Left colon (tissue), 2 donors: Measurements from ENCODE around the gene C17orf50. TPM values are rescaled to one million over a fixed set of nuclear protein-coding genes. Genes with fewer than 3 reads are reported as not detected.

Experiments
- ATAC-seq: fragments of 200-7000 bp; cut with Tn5 transposase; one replicate; pipeline ENCODE4 v1.9.1; 2020; ENCODE audit warnings: mild to moderate bottlenecking, moderate library complexity
- DNase-seq, 2 donors: peaks; one replicate each; pipeline ENCODE4 v3.0.0-alpha.2; 2020
- intact Hi-C, 2 donors: fragments of 100-400 bp; cut with DNase I in 1 of 2; cut with micrococcal nuclease in 1 of 2; formaldehyde crosslinking; loops; one replicate each; pipeline versions ENCODE4 v1.11.2 to v1.14.0; 2022; cut with DNase I, micrococcal nuclease
- total RNA-seq, 2 donors: library from RNA; stranded (reverse); fragmentation: NEBNext Ultra II Directional; extraction: Animal tissue kit (Norgen Biotek cat#: 25700); gene quantifications; one replicate each; pipeline ENCODE4 v1.2.1, GENCODE V29; 2021
- donor health status: DM: no; HTN: no; CAD: no.
- donor health status: DM: yes; HTN: yes; CAD: no.

C17orf50 gene
- total RNA-seq, 2 donors from 2014 or later = not detected

GRCh38 chr17:35731917-35732805, 28.5 kb upstream of the C17orf50 start:
- DNase-seq = no peak
- ATAC-seq = no peak
- intact Hi-C loops = no loop called here

GRCh38 chr17:35732806-35733136, 27.9 kb upstream of the C17orf50 start:
- intact Hi-C loops = no loop called here

GRCh38 chr17:35733366-35733765, 27.3 kb upstream of the C17orf50 start:
- DNase-seq (no peak), ATAC-seq (no peak)
- intact Hi-C loops = no loop called here

More at GRCh38 chr17:35732806-35733136, 27.9 kb upstream of the C17orf50 start:
- ATAC-seq (no peak), DNase-seq (no peak)

GRCh38 chr17:35734396-35734795, 26.3 kb upstream of the C17orf50 start:
- ATAC-seq (no peak), DNase-seq (no peak)
- intact Hi-C loops = no loop called here

GRCh38 chr17:35735036-35735805, 25.5 kb upstream of the C17orf50 start:
- ATAC-seq (no peak), DNase-seq (no peak)
- intact Hi-C loops = no loop called here

GRCh38 chr17:35736236-35736635, 24.5 kb upstream of the C17orf50 start:
- no peak for DNase-seq
- intact Hi-C loops = no loop called here
- no peak for ATAC-seq

GRCh38 chr17:35738519-35739133, 22.1 kb upstream of the C17orf50 start:
- intact Hi-C loops = no loop called here
- ATAC-seq (no peak), DNase-seq (no peak)

- DNase-seq (no peak), ATAC-seq (no peak)
- intact Hi-C loops = loop anchor here in 1 of 2 donors (10.0 kb wide), 2 partner anchors 125 to 425 kb away; no protein-coding TSS in a partner anchor
Observed at GRCh38 chr17:35740216-35740615, 20.5 kb upstream of the C17orf50 start.

- ATAC-seq (peak; percentile 23), DNase-seq (no peak)
- intact Hi-C loops = loop anchor here in 1 of 2 donors (10.0 kb wide), 2 partner anchors 126 to 426 kb away; no protein-coding TSS in a partner anchor
Observed at GRCh38 chr17:35740997-35741931, 19.4 kb upstream of the C17orf50 start.

GRCh38 chr17:35742496-35742895, 18.2 kb upstream of the C17orf50 start:
- DNase-seq (no peak), ATAC-seq (no peak)
- intact Hi-C loops = loop anchor here in 1 of 2 donors (10.0 kb wide), 2 partner anchors 128 to 428 kb away; no protein-coding TSS in a partner anchor

- intact Hi-C loops = loop anchor here in 1 of 2 donors (10.0 kb wide), 2 partner anchors 128 to 428 kb away; no protein-coding TSS in a partner anchor
- no peak for ATAC-seq
- no peak for DNase-seq
Observed at GRCh38 chr17:35742896-35743477, 17.7 kb upstream of the C17orf50 start.

GRCh38 chr17:35743626-35744328, 16.9 kb upstream of the C17orf50 start:
- ATAC-seq = no peak

GRCh38 chr17:35744830-35745229, 15.9 kb upstream of the C17orf50 start:
- intact Hi-C loops = loop anchor here in 1 of 2 donors (10.0 kb wide), 2 partner anchors 130 to 430 kb away; no protein-coding TSS in a partner anchor
- no peak for DNase-seq

More at GRCh38 chr17:35743626-35744328, 16.9 kb upstream of the C17orf50 start:
- intact Hi-C loops = loop anchor here in 1 of 2 donors (10.0 kb wide), 2 partner anchors 129 to 429 kb away; no protein-coding TSS in a partner anchor
- DNase-seq = peak in 1 of 2 donors; percentile 17

GRCh38 chr17:35745246-35745645, 15.4 kb upstream of the C17orf50 start:
- DNase-seq (no peak), ATAC-seq (no peak)
- intact Hi-C loops = loop anchor here in 1 of 2 donors (10.0 kb wide), 2 partner anchors 130 to 430 kb away; no protein-coding TSS in a partner anchor

More at GRCh38 chr17:35744830-35745229, 15.9 kb upstream of the C17orf50 start:
- no peak for ATAC-seq

- intact Hi-C loops = loop anchor here in 1 of 2 donors (10.0 kb wide), 2 partner anchors 131 to 431 kb away; no protein-coding TSS in a partner anchor
- no peak for ATAC-seq
- DNase-seq = no peak
Observed at GRCh38 chr17:35745749-35746320, 14.9 kb upstream of the C17orf50 start.

GRCh38 chr17:35747540-35748017, 13.1 kb upstream of the C17orf50 start:
- peak; percentile 58 to 84 for DNase-seq
- peak; percentile 84 for ATAC-seq
- intact Hi-C loops = loop anchor here in 1 of 2 donors (10.0 kb wide), 2 partner anchors 133 to 433 kb away; no protein-coding TSS in a partner anchor
